NCI-H146 treated with DMSO at 0.1 percent for 48 hours (cell line): ENCODE data around the gene CHD3.
"Not testable (repeated sequence)": the region's sequence is repeated elsewhere in the genome, so short reads cannot be mapped to it uniquely, and the experiment has no call there.

Experiments used
- DNase-seq: peaks from one replicate; lab custom pipeline; 2025; ENCODE audit not compliant: unreplicated experiment; lab: John Stamatoyannopoulos, UW

CHD3 gene

DNA sequence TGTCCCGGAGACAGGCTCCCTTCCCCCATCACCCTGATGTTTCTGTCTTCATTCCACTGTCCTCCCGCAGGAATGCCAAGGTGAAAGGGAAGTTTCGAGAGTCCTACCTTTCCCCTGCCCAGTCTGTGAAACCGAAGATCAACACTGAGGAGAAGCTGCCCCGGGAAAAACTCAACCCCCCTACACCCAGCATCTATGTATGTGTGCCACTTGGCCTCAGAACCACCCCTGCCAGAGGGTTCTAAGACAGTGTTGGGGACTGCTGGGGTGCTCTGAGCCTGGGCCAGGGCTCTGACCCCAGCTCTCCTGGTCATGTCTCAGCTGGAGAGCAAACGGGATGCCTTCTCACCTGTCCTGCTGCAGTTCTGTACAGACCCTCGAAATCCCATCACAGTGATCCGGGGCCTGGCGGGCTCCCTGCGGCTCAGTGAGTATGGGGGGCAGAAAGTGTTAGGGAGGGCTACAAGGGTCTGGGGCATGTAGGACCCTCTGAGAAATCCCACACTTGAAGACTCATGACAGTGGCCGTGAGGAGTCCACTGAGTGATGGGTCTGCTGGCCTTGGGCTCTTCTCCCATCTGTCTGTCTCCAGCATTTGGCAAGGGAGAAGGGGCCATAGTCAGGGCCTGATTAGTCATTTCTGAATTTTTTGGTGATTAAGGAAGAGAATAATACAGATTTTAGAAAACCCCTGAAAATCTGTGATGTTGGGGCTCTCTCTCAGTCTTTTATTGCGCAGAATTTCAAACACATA lies 38.7 kb upstream of the CHD3 start:
- no peak for DNase-seq

DNA sequence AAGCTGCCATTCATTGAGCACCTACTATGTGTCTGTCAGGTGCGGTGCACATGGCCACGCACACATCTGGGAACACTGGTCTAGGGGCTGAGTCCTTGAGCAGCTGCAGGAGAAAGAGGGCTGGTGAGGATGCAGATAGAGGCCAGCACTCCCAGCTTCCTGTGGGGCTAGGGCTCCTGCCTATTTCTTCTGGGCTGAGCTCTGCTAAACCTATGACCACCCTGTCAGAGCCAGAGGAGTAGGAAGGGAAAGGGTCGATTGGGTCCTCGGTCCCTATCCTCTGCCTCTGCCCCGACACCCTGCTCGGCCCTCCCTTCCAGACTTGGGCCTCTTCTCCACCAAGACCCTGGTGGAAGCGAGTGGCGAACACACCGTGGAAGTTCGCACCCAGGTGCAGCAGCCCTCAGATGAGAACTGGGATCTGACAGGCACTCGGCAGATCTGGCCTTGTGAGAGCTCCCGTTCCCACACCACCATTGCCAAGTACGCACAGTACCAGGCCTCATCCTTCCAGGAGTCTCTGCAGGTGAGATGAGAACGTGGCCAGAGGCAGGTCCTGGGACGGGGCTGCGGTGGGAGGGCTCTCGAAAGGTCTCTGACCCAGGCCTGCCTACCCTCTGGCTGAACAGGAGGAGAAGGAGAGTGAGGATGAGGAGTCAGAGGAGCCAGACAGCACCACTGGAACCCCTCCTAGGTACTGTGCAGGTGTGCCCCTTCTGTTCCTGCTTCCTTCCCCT lies 37.7 kb upstream of the CHD3 start:
- no peak for DNase-seq

DNA sequence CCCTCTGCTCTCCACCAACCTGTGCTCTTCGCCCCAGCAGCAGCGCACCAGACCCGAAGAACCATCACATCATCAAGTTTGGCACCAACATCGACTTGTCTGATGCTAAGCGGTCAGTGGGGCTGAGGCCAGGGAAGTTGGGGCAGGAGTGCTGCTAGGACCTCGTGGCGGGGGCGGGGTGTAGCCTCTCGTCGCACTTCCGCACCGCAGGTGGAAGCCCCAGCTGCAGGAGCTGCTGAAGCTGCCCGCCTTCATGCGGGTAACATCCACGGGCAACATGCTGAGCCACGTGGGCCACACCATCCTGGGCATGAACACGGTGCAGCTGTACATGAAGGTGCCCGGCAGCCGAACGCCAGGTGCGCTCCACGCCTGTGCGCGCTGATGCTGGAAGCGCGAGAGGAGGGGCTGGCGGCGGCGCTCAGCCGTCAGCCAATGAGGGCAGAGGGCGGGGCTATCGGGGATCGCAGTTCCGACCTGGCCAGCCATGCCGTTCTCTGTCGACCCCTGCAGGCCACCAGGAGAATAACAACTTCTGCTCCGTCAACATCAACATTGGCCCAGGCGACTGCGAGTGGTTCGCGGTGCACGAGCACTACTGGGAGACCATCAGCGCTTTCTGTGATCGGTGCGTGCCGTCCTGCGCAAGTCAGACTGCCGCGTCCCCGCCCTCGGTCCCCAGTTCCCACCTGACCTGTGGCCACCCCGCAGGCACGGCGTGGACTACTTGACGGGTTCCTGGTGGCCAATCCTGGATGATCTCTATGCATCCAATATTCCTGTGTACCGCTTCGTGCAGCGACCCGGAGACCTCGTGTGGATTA lies 36.9 kb upstream of the CHD3 start:
- DNase-seq: peak; percentile 87

DNA sequence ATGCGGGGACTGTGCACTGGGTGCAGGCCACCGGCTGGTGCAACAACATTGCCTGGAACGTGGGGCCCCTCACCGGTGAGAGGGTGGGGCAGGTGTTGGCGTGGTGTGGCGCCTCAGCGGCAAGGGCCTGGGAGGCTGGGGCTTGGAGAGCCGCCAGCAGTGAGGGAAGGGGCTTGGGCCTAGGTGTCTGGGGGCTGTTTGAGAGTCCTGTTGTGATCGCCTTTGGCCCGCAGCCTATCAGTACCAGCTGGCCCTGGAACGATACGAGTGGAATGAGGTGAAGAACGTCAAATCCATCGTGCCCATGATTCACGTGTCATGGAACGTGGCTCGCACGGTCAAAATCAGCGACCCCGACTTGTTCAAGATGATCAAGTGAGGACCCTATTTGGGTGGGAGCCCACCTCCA lies 36.3 kb upstream of the CHD3 start:
- no peak for DNase-seq

DNA sequence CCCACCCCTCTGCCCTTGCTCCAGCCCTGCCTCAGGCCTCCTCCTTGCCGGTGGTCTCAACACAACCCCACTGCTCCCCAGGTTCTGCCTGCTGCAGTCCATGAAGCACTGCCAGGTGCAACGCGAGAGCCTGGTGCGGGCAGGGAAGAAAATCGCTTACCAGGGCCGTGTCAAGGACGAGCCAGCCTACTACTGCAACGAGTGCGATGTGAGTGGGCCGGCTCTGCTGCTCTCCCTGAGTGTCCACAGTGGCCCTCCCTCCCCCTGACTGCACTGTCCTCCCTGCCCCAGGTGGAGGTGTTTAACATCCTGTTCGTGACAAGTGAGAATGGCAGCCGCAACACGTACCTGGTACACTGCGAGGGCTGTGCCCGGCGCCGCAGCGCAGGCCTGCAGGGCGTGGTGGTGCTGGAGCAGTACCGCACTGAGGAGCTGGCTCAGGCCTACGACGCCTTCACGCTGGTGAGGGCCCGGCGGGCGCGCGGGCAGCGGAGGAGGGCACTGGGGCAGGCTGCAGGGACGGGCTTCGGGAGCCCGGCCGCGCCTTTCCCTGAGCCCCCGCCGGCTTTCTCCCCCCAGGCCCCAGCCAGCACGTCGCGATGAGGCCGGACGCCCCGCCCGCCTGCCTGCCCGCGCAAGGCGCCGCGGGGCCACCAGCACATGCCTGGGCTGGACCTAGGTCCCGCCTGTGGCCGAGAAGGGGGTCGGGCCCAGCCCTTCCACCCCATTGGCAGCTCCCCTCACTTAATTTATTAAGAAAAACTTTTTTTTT lies 35.5 kb upstream of the CHD3 start:
- no peak for DNase-seq

DNA sequence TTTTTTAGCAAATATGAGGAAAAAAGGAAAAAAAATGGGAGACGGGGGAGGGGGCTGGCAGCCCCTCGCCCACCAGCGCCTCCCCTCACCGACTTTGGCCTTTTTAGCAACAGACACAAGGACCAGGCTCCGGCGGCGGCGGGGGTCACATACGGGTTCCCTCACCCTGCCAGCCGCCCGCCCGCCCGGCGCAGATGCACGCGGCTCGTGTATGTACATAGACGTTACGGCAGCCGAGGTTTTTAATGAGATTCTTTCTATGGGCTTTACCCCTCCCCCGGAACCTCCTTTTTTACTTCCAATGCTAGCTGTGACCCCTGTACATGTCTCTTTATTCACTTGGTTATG lies 34.9 kb upstream of the CHD3 start:
- no peak for DNase-seq

DNA sequence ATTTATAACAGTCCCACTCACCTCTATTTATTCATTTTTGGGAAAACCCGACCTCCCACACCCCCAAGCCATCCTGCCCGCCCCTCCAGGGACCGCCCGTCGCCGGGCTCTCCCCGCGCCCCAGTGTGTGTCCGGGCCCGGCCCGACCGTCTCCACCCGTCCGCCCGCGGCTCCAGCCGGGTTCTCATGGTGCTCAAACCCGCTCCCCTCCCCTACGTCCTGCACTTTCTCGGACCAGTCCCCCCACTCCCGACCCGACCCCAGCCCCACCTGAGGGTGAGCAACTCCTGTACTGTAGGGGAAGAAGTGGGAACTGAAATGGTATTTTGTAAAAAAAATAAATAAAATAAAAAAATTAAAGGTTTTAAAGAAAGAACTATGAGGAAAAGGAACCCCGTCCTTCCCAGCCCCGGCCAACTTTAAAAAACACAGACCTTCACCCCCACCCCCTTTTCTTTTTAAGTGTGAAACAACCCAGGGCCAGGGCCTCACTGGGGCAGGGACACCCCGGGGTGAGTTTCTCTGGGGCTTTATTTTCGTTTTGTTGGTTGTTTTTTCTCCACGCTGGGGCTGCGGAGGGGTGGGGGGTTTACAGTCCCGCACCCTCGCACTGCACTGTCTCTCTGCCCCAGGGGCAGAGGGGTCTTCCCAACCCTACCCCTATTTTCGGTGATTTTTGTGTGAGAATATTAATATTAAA lies 34.4 kb upstream of the CHD3 start:
- DNase-seq: no peak

DNA sequence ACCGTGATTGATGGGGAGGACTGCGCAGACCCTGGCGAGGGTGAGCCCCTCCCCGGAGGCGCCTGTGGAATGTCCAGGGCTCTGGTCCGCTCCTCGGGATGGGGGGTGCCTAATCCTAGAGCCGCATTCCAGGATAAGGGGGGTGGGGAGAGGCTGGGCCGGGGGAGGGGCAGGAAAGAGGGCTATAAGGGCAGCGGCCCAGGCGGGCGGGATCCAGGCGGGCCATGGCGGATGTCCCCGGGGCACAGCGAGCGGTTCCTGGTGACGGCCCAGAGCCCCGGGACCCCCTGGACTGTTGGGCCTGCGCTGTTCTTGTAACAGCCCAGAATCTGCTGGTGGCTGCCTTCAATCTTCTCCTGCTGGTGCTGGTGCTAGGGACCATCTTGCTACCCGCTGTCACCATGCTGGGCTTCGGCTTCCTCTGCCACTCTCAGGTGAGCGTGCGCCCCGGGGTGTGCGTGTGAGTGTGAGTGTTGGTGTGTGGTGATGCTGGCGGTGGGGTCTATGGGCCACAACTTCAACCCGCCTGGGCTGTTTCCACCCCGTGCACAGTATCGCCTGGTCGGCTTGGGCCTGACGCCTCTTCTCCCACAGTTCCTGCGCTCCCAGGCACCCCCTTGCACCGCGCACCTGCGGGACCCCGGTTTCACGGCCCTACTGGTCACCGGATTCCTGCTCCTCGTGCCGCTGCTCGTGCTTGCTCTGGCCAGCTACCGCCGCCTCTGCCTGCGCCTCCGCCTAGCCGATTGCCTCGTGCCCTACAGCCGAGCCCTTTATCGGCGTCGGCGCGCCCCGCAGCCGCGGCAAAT lies 33.5 kb upstream of the CHD3 start, which contains the start of gene TMEM88:
TMEM88 (plus strand) TSS at position 216 of the 809 bp plus-strand sequence; CDS start at position 225, 9 bp downstream.
- DNase-seq: no peak

DNA sequence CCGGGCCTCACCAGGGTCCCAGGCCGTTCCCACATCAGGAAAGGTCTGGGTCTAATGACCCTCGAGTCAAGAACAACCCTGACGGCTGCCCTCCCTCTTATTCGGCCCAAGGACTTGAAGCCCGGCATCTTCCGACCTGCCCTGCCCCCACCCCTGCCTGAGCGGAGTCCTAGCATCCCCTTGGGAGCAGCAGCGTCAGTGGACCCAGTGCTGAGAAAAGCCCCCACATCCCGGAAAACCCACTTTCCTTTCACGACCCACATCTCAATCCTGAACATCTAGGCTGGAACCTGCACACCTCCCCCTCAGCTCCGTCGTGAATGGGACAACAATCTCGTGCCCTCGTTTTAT lies 33.0 kb upstream of the CHD3 start:
- DNase-seq: no peak

DNA sequence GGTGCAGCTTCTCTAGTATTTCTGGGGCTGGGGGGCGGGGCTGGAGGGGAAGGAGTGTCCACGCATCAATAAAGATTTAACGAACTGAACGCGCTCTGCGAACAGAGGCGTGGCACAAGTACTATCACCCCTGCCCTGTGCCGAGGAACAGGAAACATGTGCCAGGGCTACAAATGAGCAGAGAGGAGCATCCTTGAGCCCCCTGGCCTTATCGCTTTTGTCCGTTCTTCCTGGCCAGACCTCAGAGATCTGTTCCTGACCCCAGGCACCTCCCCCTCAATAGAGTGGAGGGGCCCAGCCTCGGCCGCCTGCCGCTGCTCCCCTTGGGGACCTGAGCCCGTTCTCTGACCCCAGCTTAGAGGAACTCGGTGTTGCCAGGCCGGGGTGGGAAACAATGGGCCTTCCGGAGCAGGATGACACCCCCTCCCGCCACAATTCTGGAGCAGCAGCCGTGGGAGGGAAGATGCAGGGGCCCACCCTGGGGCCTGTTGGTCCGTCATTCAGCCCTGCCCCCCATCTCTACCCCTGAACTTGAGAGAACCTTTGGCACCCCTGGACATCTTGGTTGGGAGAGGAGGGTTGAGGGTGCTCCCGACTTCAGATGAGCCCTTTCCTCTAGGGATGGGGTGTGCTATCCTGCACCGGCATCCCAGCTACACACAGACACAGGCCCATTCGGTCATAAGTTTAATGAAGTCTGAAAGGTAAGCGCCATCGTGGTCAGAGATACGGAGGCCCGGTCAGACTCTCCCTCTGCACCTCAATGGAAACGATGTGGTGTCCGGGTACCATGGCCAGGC lies 32.4 kb upstream of the CHD3 start:
- no peak for DNase-seq

DNA sequence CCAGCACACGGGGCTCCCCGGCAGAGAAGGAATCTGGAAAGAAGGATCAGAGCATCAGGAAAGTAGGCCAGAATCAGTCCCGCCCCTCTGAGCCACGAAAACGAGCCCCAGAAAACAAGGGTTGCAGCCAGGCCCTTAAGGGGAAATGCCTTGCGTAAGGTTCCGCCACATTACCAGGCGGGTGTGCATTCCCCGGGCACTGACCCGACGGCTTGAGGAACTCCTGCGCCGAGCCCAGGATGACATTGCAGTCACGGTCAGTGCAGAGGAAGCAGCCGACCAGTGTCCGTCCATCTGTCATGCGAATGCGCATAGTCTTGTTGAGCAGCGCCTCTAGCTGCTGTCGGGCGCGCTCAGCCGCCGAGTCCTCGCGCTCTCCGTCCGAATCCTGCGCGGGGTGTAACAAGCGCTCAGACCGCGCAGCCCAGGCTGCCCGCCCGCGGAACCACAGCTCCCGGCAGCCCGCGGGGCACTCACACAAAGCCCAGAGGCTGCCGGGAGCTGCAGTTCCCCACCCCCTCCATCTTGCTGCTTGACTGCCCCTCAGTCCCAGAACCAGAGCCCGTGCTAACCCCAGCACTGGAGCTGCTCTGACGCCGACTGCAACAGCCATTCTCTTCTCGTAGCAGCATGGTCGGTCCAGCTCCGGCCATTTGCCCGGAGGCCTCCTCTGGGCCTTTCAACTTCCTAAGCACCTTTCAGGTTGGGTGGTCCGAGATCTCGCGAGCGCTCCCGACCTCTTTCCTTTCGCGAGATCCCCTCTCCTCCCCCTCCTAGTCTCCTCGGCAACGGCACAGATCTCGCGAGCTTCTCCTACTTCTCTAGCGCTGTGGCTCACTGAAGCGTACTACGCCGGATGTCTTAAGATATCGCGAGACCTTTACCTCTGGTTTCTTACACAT lies 31.5 kb upstream of the CHD3 start, which contains the start of gene NAA38:
NAA38 (minus strand) TSS at position 749 of the 902 bp plus-strand sequence; CDS start at position 653, 96 bp downstream.
- peak; percentile 99 for DNase-seq

DNA sequence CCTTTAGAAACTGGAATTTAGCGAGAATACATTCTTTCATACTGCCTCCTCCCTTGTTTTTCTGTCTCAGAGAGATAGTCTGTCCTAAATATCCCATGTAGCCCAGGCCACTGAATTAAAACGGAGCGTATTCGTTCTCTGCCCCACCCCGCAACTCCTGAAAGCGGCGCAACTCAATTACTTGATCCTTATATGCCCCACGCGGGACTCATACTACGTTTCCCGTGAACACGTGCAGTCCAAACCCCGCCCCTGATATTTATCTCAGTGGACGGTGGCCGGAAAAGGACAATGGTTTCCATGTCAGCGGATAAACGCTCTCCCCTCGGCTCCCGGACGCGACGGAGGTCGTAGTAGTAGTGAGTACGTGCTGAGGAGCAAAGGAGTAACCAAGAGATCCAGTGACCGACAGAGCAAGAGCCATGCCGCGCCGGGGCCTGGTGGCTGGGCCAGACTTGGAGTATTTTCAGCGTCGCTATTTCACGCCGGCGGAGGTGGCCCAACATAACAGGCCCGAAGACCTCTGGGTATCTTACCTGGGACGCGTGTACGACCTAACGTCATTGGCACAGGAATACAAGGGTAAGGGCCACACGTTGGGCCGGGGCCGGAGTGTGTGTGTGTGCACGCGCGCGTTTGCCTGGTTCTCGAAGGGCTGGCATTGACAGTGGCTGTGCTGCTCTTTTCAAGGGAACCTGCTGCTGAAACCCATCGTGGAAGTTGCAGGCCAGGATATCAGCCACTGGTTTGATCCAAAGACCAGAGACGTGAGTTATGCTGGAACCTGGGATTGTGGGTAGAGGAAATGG lies 30.7 kb upstream of the CHD3 start, which contains the start of gene CYB5D1:
CYB5D1 (plus strand) TSS at position 291 of the 809 bp plus-strand sequence; CDS start at position 423, 132 bp downstream.
- no peak for DNase-seq

DNA sequence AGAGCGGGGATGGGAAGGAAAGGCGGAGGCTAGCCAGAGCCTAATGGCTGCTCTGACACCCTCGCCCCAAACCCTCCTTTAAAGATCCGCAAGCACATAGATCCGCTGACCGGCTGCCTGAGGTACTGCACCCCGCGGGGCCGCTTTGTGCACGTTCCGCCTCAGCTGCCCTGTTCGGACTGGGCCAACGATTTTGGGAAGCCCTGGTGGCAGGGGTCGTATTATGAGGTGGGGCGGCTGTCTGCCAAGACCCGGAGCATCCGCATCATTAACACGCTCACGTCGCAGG lies 30.1 kb upstream of the CHD3 start:
- DNase-seq: no peak

DNA sequence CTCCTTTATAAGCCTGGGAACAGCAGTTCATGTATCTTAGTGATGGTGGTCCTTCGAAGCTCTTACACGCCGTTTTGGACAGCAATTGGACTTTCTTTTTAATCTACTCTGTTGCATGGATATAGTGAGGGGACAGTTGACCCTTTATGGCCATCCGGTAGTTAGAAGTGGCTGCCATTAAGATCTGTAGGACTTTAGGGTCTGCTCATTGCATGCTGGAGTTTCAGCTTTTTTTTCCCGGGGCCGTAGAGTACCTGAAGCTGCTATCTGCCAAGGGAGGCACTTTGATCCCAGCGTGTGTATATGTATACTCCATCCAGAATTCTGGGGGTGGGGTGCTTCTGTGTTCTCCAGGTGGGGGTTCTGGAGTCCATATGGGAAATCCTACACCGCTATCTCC lies 29.6 kb upstream of the CHD3 start:
- DNase-seq: no peak

DNA sequence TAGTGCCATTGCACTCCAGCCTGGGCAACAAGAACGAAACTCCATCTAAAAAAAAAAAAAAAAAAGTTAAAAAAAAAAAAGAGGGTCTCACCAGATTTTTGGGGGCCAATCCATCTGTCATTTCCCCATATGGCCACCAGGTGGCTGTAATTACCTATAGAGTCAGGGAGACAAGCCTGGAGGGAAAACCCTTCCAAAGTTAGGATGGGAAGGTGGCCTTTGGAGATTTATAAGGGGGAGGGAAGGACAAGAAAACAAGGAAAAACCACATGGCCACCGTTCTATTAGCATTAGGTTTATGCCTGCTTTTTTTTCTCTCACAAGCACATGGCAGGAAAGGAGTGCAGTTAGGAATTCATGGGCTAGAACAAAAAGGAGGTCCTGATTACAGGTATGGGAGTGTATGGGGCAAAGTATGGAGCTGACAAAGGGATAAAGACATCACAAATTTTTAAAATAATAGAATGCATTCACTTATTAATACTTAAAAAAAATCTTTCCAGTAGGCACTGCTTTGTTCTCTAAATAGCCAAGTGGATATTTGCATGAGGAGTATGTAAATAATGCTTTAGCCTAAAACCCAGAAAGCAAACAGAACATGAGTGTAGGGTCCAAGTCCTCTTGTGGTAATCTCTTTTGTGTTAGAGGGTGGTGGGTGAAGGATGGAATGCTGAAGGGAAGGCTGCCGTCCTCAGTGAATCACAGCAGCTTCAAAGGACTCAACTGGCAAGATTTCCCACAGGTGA lies 25.7 kb upstream of the CHD3 start:
- no peak for DNase-seq

DNA sequence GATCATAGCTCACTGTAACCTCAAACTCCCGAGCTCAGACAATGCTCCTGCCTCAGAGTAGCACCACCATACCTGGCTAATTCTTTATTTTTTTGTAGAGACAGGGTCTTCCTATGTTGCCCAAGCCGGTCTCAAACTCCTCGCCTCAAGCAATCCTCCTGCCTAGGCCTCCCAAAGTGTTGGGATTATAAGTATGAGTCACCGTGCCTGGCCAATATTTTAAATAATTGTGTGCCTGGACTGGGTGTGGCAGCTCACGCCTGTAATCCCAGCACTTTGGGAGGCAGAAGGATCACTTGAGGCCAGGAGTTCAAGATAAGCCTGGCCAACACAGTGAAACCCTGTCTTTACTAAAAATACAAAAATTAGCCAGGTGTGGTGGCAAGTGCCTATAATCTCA lies 24.2 kb upstream of the CHD3 start:
- not testable (repeated sequence) for DNase-seq
